Tibial nerve (tissue), 4 donors: ENCODE measurements around the gene ANKRD61. TPM values are rescaled to one million over a fixed set of nuclear protein-coding genes. Genes with fewer than 3 reads are reported as not detected.

Source experiments
- DNase-seq, 2 donors: peaks; one replicate each; pipeline ENCODE4 v3.0.0-alpha.2; 2019; ENCODE audit warnings: low spot score in 2 of 2
- H3K27ac ChIP-seq, 4 donors: fragments of 200-600 bp; sonication (generic) in 3 of 4; one replicate each; pipeline ENCODE4 v1.5.1; 2017 to 2019; ENCODE audit warnings: mild to moderate bottlenecking in 1 of 4
- H3K27me3 ChIP-seq, 2 donors: fragments of 200-600 bp; sonication (generic) in 1 of 2; one replicate each; pipeline versions ENCODE4 v1.5.1 to v1.6.0; 2017 to 2019
- H3K36me3 ChIP-seq, 3 donors: fragments of 200-600 bp; sonication (generic); one replicate each; pipeline ENCODE4 v1.5.1; 2018 to 2019
- H3K4me1 ChIP-seq, 4 donors: fragments of 200-600 bp; sonication (generic) in 3 of 4; one replicate each; pipeline ENCODE4 v1.5.1; 2017 to 2019
- H3K4me3 ChIP-seq, 4 donors: fragments of 200-600 bp; sonication (generic) in 3 of 4; one replicate each; pipeline ENCODE4 v1.5.1; 2017 to 2019; ENCODE audit warnings: mild to moderate bottlenecking in 1 of 4, moderate library complexity in 1 of 4
- H3K9me3 ChIP-seq, 4 donors: fragments of 200-600 bp; sonication (generic) in 3 of 4; one replicate each; pipeline ENCODE4 v1.5.1; 2017 to 2019
- EP300 ChIP-seq, 2 donors: sonication (generic); formaldehyde crosslinking; IDR thresholded peaks; one replicate each; pipeline ENCODE4 v1.6.1; 2017; ENCODE audit warnings: antibody characterized with exemption in 2 of 2, mild to moderate bottlenecking in 1 of 2
- POLR2A ChIP-seq, 2 donors: fragments of 450-650 bp; IDR thresholded peaks; one replicate each; pipeline ENCODE4 v1.6.1; 2017; ENCODE audit warnings: antibody characterized with exemption in 2 of 2, mild to moderate bottlenecking in 2 of 2, moderate library complexity in 2 of 2
- WGBS, 2 donors: methylation state at CpG; one replicate each; pipeline ENCODE4 v1.1.5; 2018; 5-methylcytosine and 5-hydroxymethylcytosine counted together
- total RNA-seq, 4 donors: library from RNA; depleted of rRNA; stranded (reverse); fragments of >200 nt; gene quantifications; one replicate each; pipeline ENCODE4 v1.1.0, GENCODE V29; 2016
- TF ChIP-seq, protein P1 (sequence below), 5 experiments: fragments of 200-600 bp in 3 of 5; fragments of 450-650 bp in 2 of 5; sonication (generic) in 3 of 5; IDR thresholded peaks; one replicate each; pipeline ENCODE4 v1.5.1; 2016 to 2019; ENCODE audit warnings: antibody characterized with exemption in 5 of 5, mild to moderate bottlenecking in 3 of 5, moderate library complexity in 2 of 5

ANKRD61 gene
- total RNA-seq, 4 donors from 2014 or later = 0.63 TPM; not detected in 3

DNA sequence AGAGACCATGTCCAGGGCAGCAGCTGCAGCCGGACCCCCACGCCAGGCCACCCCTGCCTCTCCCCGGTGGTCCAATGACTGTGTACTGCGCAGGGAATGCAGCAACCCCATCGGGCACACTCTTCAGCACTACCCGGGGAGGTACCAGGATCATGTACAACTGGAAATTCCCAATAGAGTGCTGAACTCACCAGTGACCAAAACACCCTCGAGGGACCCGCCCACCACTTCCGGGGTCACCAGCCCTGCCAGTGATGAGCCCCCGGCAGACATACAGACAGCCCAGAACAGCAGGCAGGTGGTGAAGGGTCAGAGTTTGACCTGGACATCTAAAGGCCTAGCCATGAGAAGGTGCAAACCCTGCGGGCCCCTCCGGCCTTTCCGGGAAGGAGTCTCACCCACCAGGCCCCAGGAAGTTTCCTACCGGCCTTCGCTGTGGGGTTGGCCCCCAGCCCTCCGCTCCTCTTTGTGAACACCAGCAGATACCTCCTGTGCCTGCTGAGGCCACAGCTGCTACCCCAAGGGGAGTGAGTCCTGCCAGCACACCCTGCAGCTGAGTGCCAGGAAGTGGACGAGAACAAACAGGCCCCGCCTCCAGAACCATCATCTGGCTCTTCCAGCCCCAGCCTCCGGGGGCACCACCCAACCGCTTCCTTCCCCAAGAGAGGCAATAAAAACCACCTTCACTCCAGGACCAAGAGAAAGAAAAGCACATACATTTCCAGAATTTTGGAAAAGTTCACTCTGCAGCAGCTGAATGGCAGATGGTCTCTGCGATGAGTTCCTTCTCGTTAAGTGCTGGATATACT lies 5.0 kb upstream of the ANKRD61 start:
- no peaks in the 10 kb centered on the region for H3K27me3 ChIP-seq
- peak overlapping the region in 1 of 4 donors; percentile 34 for H3K4me3 ChIP-seq
- no peaks in the 10 kb centered on the region for H3K9me3 ChIP-seq
- TF ChIP-seq EP300 (IDR thresholded peaks at IDR 0.05) = no peak
- TF ChIP-seq, protein P1, sequence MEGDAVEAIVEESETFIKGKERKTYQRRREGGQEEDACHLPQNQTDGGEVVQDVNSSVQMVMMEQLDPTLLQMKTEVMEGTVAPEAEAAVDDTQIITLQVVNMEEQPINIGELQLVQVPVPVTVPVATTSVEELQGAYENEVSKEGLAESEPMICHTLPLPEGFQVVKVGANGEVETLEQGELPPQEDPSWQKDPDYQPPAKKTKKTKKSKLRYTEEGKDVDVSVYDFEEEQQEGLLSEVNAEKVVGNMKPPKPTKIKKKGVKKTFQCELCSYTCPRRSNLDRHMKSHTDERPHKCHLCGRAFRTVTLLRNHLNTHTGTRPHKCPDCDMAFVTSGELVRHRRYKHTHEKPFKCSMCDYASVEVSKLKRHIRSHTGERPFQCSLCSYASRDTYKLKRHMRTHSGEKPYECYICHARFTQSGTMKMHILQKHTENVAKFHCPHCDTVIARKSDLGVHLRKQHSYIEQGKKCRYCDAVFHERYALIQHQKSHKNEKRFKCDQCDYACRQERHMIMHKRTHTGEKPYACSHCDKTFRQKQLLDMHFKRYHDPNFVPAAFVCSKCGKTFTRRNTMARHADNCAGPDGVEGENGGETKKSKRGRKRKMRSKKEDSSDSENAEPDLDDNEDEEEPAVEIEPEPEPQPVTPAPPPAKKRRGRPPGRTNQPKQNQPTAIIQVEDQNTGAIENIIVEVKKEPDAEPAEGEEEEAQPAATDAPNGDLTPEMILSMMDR (IDR thresholded peaks at IDR 0.05) = peak in 1 of 5 experiments; percentile 9
- WGBS, 2 donors = 75 to 79% methylated on average over 13 to 19 of the region's 22 CpGs
- peak in 1 of 2 donors; percentile 36 for DNase-seq
- H3K27ac ChIP-seq = peak overlapping the region in 3 of 4 donors; percentile 42 to 74 (median 71)
- peaks cover 0 to 12% (median 0%) of the 10 kb centered on the region in 4 donors for H3K4me1 ChIP-seq
- peaks cover 0 to 97% (median 31%) of the 10 kb centered on the region in 3 donors for H3K36me3 ChIP-seq

- DNase-seq = no peak
- peaks cover 0 to 97% (median 27%) of the 10 kb centered on the region in 3 donors for H3K36me3 ChIP-seq
- peaks cover 0 to 12% (median 0%) of the 10 kb centered on the region in 4 donors for H3K4me1 ChIP-seq
- peak overlapping the region in 1 of 4 donors; percentile 34 for H3K4me3 ChIP-seq
- H3K27me3 ChIP-seq = no peaks in the 10 kb centered on the region
- no peaks in the 10 kb centered on the region for H3K9me3 ChIP-seq
- H3K27ac ChIP-seq = peak overlapping the region in 2 of 4 donors; percentile 42 to 74
- WGBS, 2 donors = 75 to 76% methylated on average over 12 of the region's 12 CpGs
- TF ChIP-seq EP300 (IDR thresholded peaks at IDR 0.05) (no peak), POLR2A (IDR thresholded peaks at IDR 0.05) (no peak)
- TF ChIP-seq, protein P1 (IDR thresholded peaks at IDR 0.05) = no peak
These were observed 4.3 kb upstream of the ANKRD61 start for GRCh38 chr7:6026820-6027311.

DNA sequence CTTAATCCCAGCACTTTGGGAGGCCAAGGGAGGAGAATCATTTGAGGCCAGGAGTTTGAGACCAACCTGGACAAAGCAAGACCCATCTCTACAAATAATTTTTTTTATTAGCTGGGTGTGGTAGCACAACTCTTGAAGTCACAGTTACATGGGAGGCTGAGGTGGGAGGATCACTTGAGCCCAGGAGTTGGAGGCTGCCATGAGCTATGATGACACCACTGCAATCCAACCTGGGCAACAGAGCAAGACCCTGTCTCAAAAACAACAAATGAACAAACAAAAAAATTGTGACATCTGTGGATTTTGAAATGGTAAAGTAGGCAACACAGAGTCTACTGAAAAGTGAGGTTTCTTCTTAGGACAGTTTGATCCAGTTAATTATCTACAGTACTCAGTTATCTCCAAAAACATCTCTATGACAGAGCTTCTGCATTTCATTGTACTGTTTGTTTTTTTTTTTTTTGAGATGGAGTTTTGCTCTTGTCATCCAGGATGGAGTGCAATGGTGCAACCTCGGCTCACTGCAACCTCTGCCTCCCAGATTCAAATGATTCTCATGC lies 3.3 kb upstream of the ANKRD61 start:
- TF ChIP-seq EP300 (IDR thresholded peaks at IDR 0.05) = no peak
- TF ChIP-seq, protein P1 (IDR thresholded peaks at IDR 0.05) = no peak
- no peak for TF ChIP-seq POLR2A (IDR thresholded peaks at IDR 0.05)
- no peak overlapping the region for H3K27ac ChIP-seq
- no peaks in the 10 kb centered on the region for H3K9me3 ChIP-seq
- no peaks in the 10 kb centered on the region for H3K27me3 ChIP-seq
- no peak overlapping the region for H3K4me3 ChIP-seq
- peaks cover 0 to 97% (median 24%) of the 10 kb centered on the region in 3 donors for H3K36me3 ChIP-seq
- WGBS, 2 donors = 90 to 100% methylated on average over 1 of the region's 1 CpG
- no peak for DNase-seq
- peaks cover 0 to 12% (median 0%) of the 10 kb centered on the region in 4 donors for H3K4me1 ChIP-seq

- no peak for TF ChIP-seq EP300 (IDR thresholded peaks at IDR 0.05)
- no peak for TF ChIP-seq POLR2A (IDR thresholded peaks at IDR 0.05)
- TF ChIP-seq, protein P1 (IDR thresholded peaks at IDR 0.05) = no peak
- peaks cover 0 to 97% (median 24%) of the 10 kb centered on the region in 3 donors for H3K36me3 ChIP-seq
- 87 to 90% methylated on average over 5 of the region's 5 CpGs for WGBS, 2 donors
These were observed 2.6 kb upstream of the ANKRD61 start for GRCh38 chr7:6028563-6028962.

DNA sequence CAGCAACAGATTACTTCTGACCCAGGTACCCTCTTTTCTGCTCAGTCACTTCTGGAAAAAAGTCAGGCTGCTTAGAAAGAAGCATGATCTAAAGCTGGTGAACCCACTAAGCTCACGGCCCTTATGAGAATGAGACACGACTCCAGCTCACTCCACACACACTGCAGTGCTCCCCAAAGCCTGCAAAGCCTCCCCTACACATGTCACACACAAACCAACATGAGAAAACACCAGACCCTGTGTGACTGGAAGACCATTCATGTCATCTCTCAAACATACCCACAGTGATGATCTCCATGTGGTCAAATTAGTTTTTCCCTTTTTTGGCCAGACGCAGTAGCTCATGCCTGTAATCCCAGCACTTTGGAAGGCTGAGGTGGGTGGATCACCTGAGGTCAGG lies 391 bp downstream of the ANKRD61 start:
- WGBS, 2 donors = 95 to 97% methylated on average over 3 of the region's 3 CpGs
- Histone ChIP-seq H3K9me3 (no peaks in the 10 kb centered on the region), H3K36me3 (peaks cover 0 to 97% (median 32%) of the 10 kb centered on the region in 3 donors), H3K27me3 (no peaks in the 10 kb centered on the region), H3K4me1 (peaks cover 0 to 3% (median 0%) of the 10 kb centered on the region in 4 donors), H3K27ac (no peak overlapping the region), H3K4me3 (no peak overlapping the region)
- DNase-seq = no peak
- no peak for TF ChIP-seq EP300 (IDR thresholded peaks at IDR 0.05)
- no peak for TF ChIP-seq POLR2A (IDR thresholded peaks at IDR 0.05)
- TF ChIP-seq, protein P1 (IDR thresholded peaks at IDR 0.05) = no peak

More at GRCh38 chr7:6028563-6028962, 2.6 kb upstream of the ANKRD61 start:
- Histone ChIP-seq H3K4me1 (peaks cover 0 to 12% (median 0%) of the 10 kb centered on the region in 4 donors), H3K27me3 (no peaks in the 10 kb centered on the region), H3K9me3 (no peaks in the 10 kb centered on the region), H3K27ac (no peak overlapping the region), H3K4me3 (no peak overlapping the region)
- DNase-seq = no peak
